Mammary epithelial cell (primary cell): ENCODE data around the gene TCIRG1.

Experiments used
- EZH2 ChIP-seq: IDR thresholded peaks from 2 replicates; pipeline ENCODE4 v1.6.1; 2012; ENCODE audit warnings: low read length, inconsistent platforms, borderline replicate concordance
- TF ChIP-seq, protein P1 (sequence below), 2 donors: IDR thresholded peaks in 1 of 2; conservative IDR thresholded peaks in 1 of 2; 2 replicates each; pipeline ENCODE4 v1.5.1; 2011 to 2012; ENCODE audit warnings: inconsistent platforms in 2 of 2, low read length in 2 of 2, mild to moderate bottlenecking in 2 of 2, control low read depth in 1 of 2, low read depth in 1 of 2; ENCODE audit not compliant: insufficient read depth in 1 of 2; ENCODE audit errors: extremely low read depth in 1 of 2

GRCh38 chr11:68071281-68072048, 32.6 kb downstream of the TCIRG1 start:
- no peak for TF ChIP-seq EZH2
- TF ChIP-seq, protein P1, sequence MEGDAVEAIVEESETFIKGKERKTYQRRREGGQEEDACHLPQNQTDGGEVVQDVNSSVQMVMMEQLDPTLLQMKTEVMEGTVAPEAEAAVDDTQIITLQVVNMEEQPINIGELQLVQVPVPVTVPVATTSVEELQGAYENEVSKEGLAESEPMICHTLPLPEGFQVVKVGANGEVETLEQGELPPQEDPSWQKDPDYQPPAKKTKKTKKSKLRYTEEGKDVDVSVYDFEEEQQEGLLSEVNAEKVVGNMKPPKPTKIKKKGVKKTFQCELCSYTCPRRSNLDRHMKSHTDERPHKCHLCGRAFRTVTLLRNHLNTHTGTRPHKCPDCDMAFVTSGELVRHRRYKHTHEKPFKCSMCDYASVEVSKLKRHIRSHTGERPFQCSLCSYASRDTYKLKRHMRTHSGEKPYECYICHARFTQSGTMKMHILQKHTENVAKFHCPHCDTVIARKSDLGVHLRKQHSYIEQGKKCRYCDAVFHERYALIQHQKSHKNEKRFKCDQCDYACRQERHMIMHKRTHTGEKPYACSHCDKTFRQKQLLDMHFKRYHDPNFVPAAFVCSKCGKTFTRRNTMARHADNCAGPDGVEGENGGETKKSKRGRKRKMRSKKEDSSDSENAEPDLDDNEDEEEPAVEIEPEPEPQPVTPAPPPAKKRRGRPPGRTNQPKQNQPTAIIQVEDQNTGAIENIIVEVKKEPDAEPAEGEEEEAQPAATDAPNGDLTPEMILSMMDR (conservative IDR thresholded peaks at IDR 0.05 in 1 of 2, IDR thresholded peaks at IDR 0.05 in 1 of 2; ENCODE audit: extremely low read depth in 1 of 2, insufficient read depth in 1 of 2, low read depth in 1 of 2, low read length in 2 of 2): no peak
